Astrocyte (in vitro differentiated cells and primary cell): Measurements from ENCODE around the gene TTC23.

Source experiments
- EZH2 ChIP-seq: IDR thresholded peaks from 2 replicates; pipeline ENCODE4 v1.6.1; 2012; ENCODE audit warnings: mild to moderate bottlenecking, low read length, inconsistent platforms; ENCODE audit not compliant: insufficient read depth
- TF ChIP-seq, protein P1 (sequence below): IDR thresholded peaks from 2 replicates; pipeline ENCODE4 v1.5.1; 2011; ENCODE audit warnings: low read depth, mild to moderate bottlenecking, inconsistent platforms, low read length, moderate library complexity; ENCODE audit not compliant: insufficient read depth

DNA sequence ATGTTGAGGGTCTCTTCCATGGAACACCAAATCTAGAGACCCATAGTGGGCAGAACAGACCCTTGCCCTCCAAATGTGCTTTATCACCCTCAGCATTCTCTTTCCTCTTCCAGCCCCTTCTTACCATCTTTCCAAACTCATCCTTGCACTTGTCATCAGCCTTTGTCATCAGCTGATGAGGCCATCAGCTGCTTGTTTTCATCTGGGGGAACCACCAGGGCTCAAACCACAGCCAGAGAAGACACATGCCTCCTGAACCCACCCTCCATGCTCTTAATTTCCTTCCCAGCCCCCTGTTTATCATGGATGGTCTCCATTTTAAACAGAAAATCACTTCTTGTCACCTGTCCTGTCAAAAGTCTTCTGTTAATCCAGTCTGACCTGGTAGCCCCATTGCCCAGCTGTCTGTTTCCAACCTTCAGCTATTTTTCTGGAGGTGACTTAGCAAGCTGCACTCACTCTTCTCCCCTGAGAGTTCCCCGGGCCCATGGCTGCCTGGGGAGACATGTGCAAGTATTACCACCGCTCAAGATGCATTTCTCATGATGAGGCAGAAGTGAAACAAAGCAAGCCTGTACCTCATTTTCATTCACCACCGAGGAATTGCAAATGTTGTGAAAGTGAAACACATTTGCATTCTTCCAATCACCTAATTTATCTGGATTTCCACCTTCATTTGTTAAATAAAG lies 159.2 kb downstream of the TTC23 start:
- TF ChIP-seq, protein P1, sequence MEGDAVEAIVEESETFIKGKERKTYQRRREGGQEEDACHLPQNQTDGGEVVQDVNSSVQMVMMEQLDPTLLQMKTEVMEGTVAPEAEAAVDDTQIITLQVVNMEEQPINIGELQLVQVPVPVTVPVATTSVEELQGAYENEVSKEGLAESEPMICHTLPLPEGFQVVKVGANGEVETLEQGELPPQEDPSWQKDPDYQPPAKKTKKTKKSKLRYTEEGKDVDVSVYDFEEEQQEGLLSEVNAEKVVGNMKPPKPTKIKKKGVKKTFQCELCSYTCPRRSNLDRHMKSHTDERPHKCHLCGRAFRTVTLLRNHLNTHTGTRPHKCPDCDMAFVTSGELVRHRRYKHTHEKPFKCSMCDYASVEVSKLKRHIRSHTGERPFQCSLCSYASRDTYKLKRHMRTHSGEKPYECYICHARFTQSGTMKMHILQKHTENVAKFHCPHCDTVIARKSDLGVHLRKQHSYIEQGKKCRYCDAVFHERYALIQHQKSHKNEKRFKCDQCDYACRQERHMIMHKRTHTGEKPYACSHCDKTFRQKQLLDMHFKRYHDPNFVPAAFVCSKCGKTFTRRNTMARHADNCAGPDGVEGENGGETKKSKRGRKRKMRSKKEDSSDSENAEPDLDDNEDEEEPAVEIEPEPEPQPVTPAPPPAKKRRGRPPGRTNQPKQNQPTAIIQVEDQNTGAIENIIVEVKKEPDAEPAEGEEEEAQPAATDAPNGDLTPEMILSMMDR, result no peak
- no peak for TF ChIP-seq EZH2
